Sigmoid colon (tissue), 3 donors: Measurements from ENCODE around the gene EZR.

ENCODE experiments used
- POLR2A ChIP-seq, 2 donors: fragments of 450-650 bp; IDR thresholded peaks; one replicate each; pipeline ENCODE4 v1.6.1; 2016; ENCODE audit warnings: antibody characterized with exemption in 2 of 2, mild to moderate bottlenecking in 2 of 2, moderate library complexity in 2 of 2
- TF ChIP-seq, protein P1 (sequence below), 4 experiments: fragments of 450-650 bp in 3 of 4; fragments of 200-600 bp in 1 of 4; IDR thresholded peaks; one replicate each; pipeline ENCODE4 v1.5.1; 2016 to 2019; ENCODE audit warnings: antibody characterized with exemption in 4 of 4, mild to moderate bottlenecking in 3 of 4, moderate library complexity in 2 of 4

DNA sequence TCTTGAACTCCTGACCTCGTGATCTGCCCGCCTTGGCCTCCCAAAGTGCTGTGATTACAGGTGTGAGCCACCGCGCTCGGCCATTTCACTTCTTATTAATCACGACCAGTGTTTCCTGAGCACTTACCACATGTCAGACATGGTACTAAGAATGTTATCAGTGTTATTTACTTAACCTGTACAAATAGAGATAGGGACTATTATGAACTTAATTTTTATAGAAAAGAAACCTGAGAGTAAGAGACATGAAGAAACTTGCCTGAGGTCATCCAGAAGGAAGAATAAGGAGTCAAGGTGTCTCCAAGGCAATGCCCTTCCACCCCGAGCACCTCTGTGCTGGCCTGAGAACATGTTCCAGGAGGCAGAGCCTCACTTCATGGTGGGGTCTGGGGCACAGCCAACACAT lies 29.3 kb upstream of the EZR start:
- TF ChIP-seq, protein P1, sequence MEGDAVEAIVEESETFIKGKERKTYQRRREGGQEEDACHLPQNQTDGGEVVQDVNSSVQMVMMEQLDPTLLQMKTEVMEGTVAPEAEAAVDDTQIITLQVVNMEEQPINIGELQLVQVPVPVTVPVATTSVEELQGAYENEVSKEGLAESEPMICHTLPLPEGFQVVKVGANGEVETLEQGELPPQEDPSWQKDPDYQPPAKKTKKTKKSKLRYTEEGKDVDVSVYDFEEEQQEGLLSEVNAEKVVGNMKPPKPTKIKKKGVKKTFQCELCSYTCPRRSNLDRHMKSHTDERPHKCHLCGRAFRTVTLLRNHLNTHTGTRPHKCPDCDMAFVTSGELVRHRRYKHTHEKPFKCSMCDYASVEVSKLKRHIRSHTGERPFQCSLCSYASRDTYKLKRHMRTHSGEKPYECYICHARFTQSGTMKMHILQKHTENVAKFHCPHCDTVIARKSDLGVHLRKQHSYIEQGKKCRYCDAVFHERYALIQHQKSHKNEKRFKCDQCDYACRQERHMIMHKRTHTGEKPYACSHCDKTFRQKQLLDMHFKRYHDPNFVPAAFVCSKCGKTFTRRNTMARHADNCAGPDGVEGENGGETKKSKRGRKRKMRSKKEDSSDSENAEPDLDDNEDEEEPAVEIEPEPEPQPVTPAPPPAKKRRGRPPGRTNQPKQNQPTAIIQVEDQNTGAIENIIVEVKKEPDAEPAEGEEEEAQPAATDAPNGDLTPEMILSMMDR (IDR thresholded peaks at IDR 0.05): no peak
- TF ChIP-seq POLR2A (IDR thresholded peaks at IDR 0.05): no peak
